Bronchial epithelial cell (primary cell): ENCODE data around the gene TINCR. TPM values are rescaled to one million over a fixed set of nuclear protein-coding genes. Genes with fewer than 3 reads are reported as not detected.

Experiments used
- DNase-seq: peaks from one replicate; pipeline ENCODE4 v3.0.0-alpha.2; 2010; ENCODE audit warnings: low read depth
- FAIRE-seq: peaks from 2 replicates; lab custom pipeline; 2011; peaks lifted over from hg19 to GRCh38; lab: Jason Lieb, UNC
- H3K27me3 ChIP-seq: 2 replicates; pipeline ENCODE4 v1.5.1; 2011; ENCODE audit warnings: low read length; ENCODE audit not compliant: control insufficient read depth, insufficient read depth
- H3K36me3 ChIP-seq: 2 replicates; pipeline ENCODE4 v1.5.1; 2011; ENCODE audit warnings: low read length; ENCODE audit not compliant: control insufficient read depth, insufficient read depth
- H3K4me3 ChIP-seq: 2 replicates; pipeline ENCODE4 v1.5.1; 2011; ENCODE audit warnings: mild to moderate bottlenecking, low read depth, low read length, control low read depth
- CTCF ChIP-seq: IDR thresholded peaks from 2 replicates; pipeline ENCODE4 v1.5.1; 2011; ENCODE audit warnings: mild to moderate bottlenecking, moderate library complexity, low read length, control low read depth, inconsistent platforms; ENCODE audit not compliant: insufficient read depth, severe bottlenecking
- total RNA-seq: library from RNA; depleted of rRNA; stranded (reverse); fragments of >200 nt; gene quantifications from 2 replicates; pipeline ENCODE4 v1.2.1, GENCODE V29; 2014

Gene TINCR
- total RNA-seq, 1 donor from 2014 or later, result 4.2 TPM

GRCh38 chr19:5591476-5591875 lies 23.7 kb upstream of the TINCR start:
- DNase-seq, result no peak
- Histone ChIP-seq H3K27me3 (no peaks in the 10 kb centered on the region), H3K4me3 (no peak overlapping the region), H3K36me3 (peaks cover 41% of the 10 kb centered on the region)
- FAIRE-seq, result no peak
- TF ChIP-seq CTCF, result no peak

- Histone ChIP-seq H3K27me3 (no peaks in the 10 kb centered on the region), H3K36me3 (peaks cover 42% of the 10 kb centered on the region), H3K4me3 (no peak overlapping the region)
- FAIRE-seq (no peak), DNase-seq (no peak)
- TF ChIP-seq CTCF, result no peak
Observed at GRCh38 chr19:5590865-5591154, 23.1 kb upstream of the TINCR start.

GRCh38 chr19:5590151-5590864 lies 22.6 kb upstream of the TINCR start:
- H3K36me3 ChIP-seq, result peaks cover 39% of the 10 kb centered on the region
- FAIRE-seq (no peak), DNase-seq (no peak)
- no peak for TF ChIP-seq CTCF
- H3K27me3 ChIP-seq, result no peaks in the 10 kb centered on the region
- H3K4me3 ChIP-seq, result no peak overlapping the region

GRCh38 chr19:5588906-5589676 lies 21.3 kb upstream of the TINCR start:
- DNase-seq, result no peak
- no peak for TF ChIP-seq CTCF
- FAIRE-seq, result no peak
- Histone ChIP-seq H3K4me3 (no peak overlapping the region), H3K27me3 (no peaks in the 10 kb centered on the region), H3K36me3 (peaks cover 32% of the 10 kb centered on the region)

GRCh38 chr19:5588441-5588840 lies 20.7 kb upstream of the TINCR start:
- DNase-seq (no peak), FAIRE-seq (no peak)
- no peaks in the 10 kb centered on the region for H3K27me3 ChIP-seq
- H3K4me3 ChIP-seq, result no peak overlapping the region
- peaks cover 28% of the 10 kb centered on the region for H3K36me3 ChIP-seq
- TF ChIP-seq CTCF, result no peak
